GM23338 (cell line): ENCODE measurements around the gene APBB3. TPM values are rescaled to one million over a fixed set of nuclear protein-coding genes. Genes with fewer than 3 reads are reported as not detected.

Experiments used
- ATAC-seq: fragments of 200-7000 bp; cut with Tn5 transposase; 3 replicates; pipeline ENCODE4 v1.9.1; 2020
- DNase-seq: peaks from one replicate; pipeline ENCODE4 v3.0.0-alpha.2; 2015; ENCODE audit warnings: low spot score
- H2AFZ ChIP-seq: fragments of 200-600 bp; sonication (generic); 2 replicates; pipeline ENCODE4 v1.8.0; 2016; ENCODE audit warnings: antibody characterized with exemption, mild to moderate bottlenecking, moderate library complexity
- H3F3A ChIP-seq: fragments of 200-600 bp; sonication (generic); replicated peaks from 2 replicates; pipeline ENCODE4 v1.8.0; 2017; ENCODE audit warnings: antibody characterized with exemption, mixed run types, low read depth
- H3K27ac ChIP-seq: fragments of 200-600 bp; sonication (generic); 2 replicates; pipeline ENCODE4 v1.6.1; 2016; ENCODE audit warnings: low read depth
- H3K27me3 ChIP-seq: fragments of 200-600 bp; sonication (generic); 2 replicates; pipeline ENCODE4 v1.8.0; 2016; ENCODE audit warnings: mild to moderate bottlenecking, mixed run types, moderate library complexity; ENCODE audit not compliant: insufficient read depth
- H3K36me3 ChIP-seq: fragments of 200-600 bp; sonication (generic); 2 replicates; pipeline ENCODE4 v1.8.0; 2016; ENCODE audit warnings: mild to moderate bottlenecking; ENCODE audit not compliant: insufficient read depth
- H3K4me1 ChIP-seq: fragments of 200-600 bp; sonication (generic); 2 replicates; pipeline ENCODE4 v1.8.0; 2016; ENCODE audit warnings: mild to moderate bottlenecking, moderate library complexity; ENCODE audit not compliant: insufficient read depth
- H3K4me2 ChIP-seq: fragments of 200-600 bp; sonication (generic); 2 replicates; pipeline ENCODE4 v1.7.1; 2017; ENCODE audit warnings: mixed run types
- H3K4me3 ChIP-seq: fragments of 200-600 bp; sonication (generic); 2 replicates; pipeline ENCODE4 v1.6.1; 2016; ENCODE audit warnings: mixed run types
- H3K79me2 ChIP-seq: fragments of 200-600 bp; sonication (generic); replicated peaks from 2 replicates; pipeline ENCODE4 v1.8.0; 2017; ENCODE audit warnings: mild to moderate bottlenecking; ENCODE audit not compliant: insufficient read depth
- H3K9me2 ChIP-seq: fragments of 200-600 bp; sonication (generic); 2 replicates; pipeline ENCODE4 v1.8.0; 2017; ENCODE audit not compliant: insufficient read depth
- H4K20me1 ChIP-seq: fragments of 200-600 bp; sonication (generic); replicated peaks from 2 replicates; pipeline ENCODE4 v1.8.0; 2017; ENCODE audit warnings: mild to moderate bottlenecking; ENCODE audit not compliant: insufficient read depth
- H3K27ac Mint-ChIP-seq: 2 replicates; pipeline ENCODE4 v1.8.0; 2020; ENCODE audit warnings: inconsistent platforms, mild to moderate bottlenecking, moderate library complexity, mixed read lengths
- H3K27me3 Mint-ChIP-seq: 3 replicates; pipeline ENCODE4 v1.8.0; 2022; ENCODE audit warnings: low read depth, mild to moderate bottlenecking, moderate library complexity, mixed read lengths, inconsistent platforms; ENCODE audit not compliant: insufficient read depth, poor library complexity
- H3K36me3 Mint-ChIP-seq: 3 replicates; pipeline ENCODE4 v1.8.0; 2021; ENCODE audit warnings: low read depth, mild to moderate bottlenecking, inconsistent platforms, moderate library complexity, mixed read lengths
- H3K4me1 Mint-ChIP-seq: 3 replicates; pipeline ENCODE4 v1.8.0; 2020; ENCODE audit warnings: mild to moderate bottlenecking, inconsistent platforms, mixed read lengths
- H3K4me3 Mint-ChIP-seq: 3 replicates; pipeline ENCODE4 v1.8.0; 2021; ENCODE audit warnings: moderate library complexity, mild to moderate bottlenecking, inconsistent platforms, mixed read lengths
- H3K9me3 Mint-ChIP-seq: 3 replicates; pipeline ENCODE4 v1.8.0; 2020; ENCODE audit warnings: moderate library complexity, mild to moderate bottlenecking, inconsistent platforms, mixed read lengths
- CREB1 ChIP-seq: fragments of 250-450 bp; sonication (Bioruptor Pico); IDR thresholded peaks from 2 replicates; pipeline ENCODE4 v1.5.0; 2020; ENCODE audit warnings: low read depth, mild to moderate bottlenecking, moderate library complexity
- EZH2 ChIP-seq: fragments of 200-600 bp; sonication (generic); IDR thresholded peaks from one replicate; pipeline ENCODE4 v1.8.0; 2017; ENCODE audit warnings: antibody characterized with exemption, mild to moderate bottlenecking, low read depth; ENCODE audit not compliant: unreplicated experiment
- JUNB ChIP-seq: IDR thresholded peaks from one replicate; pipeline ENCODE4 v1.6.1; 2016; ENCODE audit warnings: antibody characterized with exemption; ENCODE audit not compliant: unreplicated experiment
- NANOG ChIP-seq: IDR thresholded peaks from 2 replicates; pipeline ENCODE4 v1.6.1; 2016; ENCODE audit warnings: antibody characterized with exemption, borderline replicate concordance
- POLR2AphosphoS5 ChIP-seq: IDR thresholded peaks from 2 replicates; pipeline ENCODE4 v1.6.1; 2016; ENCODE audit warnings: antibody characterized with exemption, low read depth
- STAT1 ChIP-seq: IDR thresholded peaks from one replicate; pipeline ENCODE4 v1.6.1; 2016; ENCODE audit warnings: antibody characterized with exemption; ENCODE audit not compliant: unreplicated experiment
- ZNF114 ChIP-seq: fragments of 250-450 bp; sonication (Bioruptor Pico); IDR thresholded peaks from 2 replicates; pipeline ENCODE4 v1.5.0; 2020; ENCODE audit warnings: mild to moderate bottlenecking, moderate library complexity
- ZNF331 ChIP-seq: fragments of 250-450 bp; sonication (Bioruptor Pico); IDR thresholded peaks from 2 replicates; pipeline ENCODE4 v1.5.0; 2020; ENCODE audit warnings: low read depth, mild to moderate bottlenecking, moderate library complexity
- ZNF462 ChIP-seq: fragments of 250-450 bp; sonication (Bioruptor Pico); IDR thresholded peaks from 2 replicates; pipeline ENCODE4 v1.5.0; 2020; ENCODE audit warnings: mild to moderate bottlenecking, moderate library complexity
- polyA plus RNA-seq: library from polyadenylated mRNA; unstranded; fragments of >200 nt; fragmentation: Nextera tagmentation; extraction: Ambion mirVana; gene quantifications from 2 replicates; pipeline ENCODE4 v1.2.1, GENCODE V29; 2016
- total RNA-seq: library from RNA; depleted of rRNA; stranded (reverse); fragments of >200 nt; shearing (Covaris generic); gene quantifications from 2 replicates; pipeline ENCODE4 v1.2.3, GENCODE V29; 2014
- TF ChIP-seq, protein P1 (sequence below), 2 experiments: fragments of 200-600 bp in 1 of 2; sonication (generic) in 1 of 2; conservative IDR thresholded peaks; 2 replicates each; pipeline versions ENCODE4 v1.5.1 to v1.6.1; 2016 to 2017; ENCODE audit warnings: antibody characterized with exemption in 2 of 2, low read depth in 2 of 2, mild to moderate bottlenecking in 2 of 2, moderate library complexity in 1 of 2
- TF ChIP-seq, protein P2 (sequence below): IDR thresholded peaks from 2 replicates; pipeline ENCODE4 v1.6.1; 2016; ENCODE audit warnings: antibody characterized with exemption
- TF ChIP-seq, protein P3 (sequence below): IDR thresholded peaks from one replicate; pipeline ENCODE4 v1.6.1; 2018; ENCODE audit warnings: antibody characterized with exemption; ENCODE audit not compliant: unreplicated experiment

APBB3 gene
- total and polyA plus RNA-seq, 2 experiments from 2014 or later: 9.0 to 15.4 TPM

DNA sequence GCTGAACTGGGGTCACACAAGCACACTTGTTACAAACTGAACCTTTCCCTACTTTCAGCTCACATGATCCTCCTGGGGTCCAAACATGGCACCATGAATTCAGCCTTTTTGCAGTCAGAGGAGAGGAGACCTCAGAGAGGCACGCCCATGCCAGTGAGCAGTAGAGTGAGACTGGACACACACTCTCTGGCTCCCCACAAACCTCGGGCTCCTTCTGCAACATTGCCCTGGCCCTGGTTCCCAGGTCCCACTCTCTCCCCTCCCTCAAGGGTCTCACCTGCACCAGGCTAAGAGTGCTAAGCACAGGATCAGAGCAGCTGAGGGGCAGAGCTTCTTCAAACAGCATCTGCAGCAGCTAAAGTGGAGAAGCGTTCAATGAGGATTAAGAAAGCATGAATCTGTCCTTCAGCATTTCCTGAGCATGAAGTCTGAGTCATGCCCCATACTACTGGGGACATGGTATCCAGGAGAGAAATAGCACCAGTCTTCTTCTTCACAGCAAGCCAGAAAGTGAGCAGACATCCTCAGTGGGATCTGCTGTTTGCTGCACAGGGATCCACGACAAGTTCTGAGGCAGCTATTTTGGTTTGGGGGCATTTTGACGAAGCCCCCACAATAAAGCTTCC lies 27.5 kb upstream of the APBB3 start:
- Histone ChIP-seq H3K27ac (no peak overlapping the region), H2AFZ (peak overlapping the region; percentile 14; the same call in 1 of the 2 replicates), H3F3A (no peaks in the 10 kb centered on the region), H3K27me3 (no peaks in the 10 kb centered on the region), H3K36me3 (no peaks in the 10 kb centered on the region), H3K4me3 (no peak overlapping the region), H3K4me2 (no peak overlapping the region), H3K79me2 (no peaks in the 10 kb centered on the region), H3K4me1 (no peaks in the 10 kb centered on the region), H3K9me2 (no peaks in the 10 kb centered on the region), H4K20me1 (no peaks in the 10 kb centered on the region)
- TF ChIP-seq POLR2AphosphoS5: no peak
- no peak for TF ChIP-seq STAT1
- no peak for TF ChIP-seq ZNF462 (CRISPR knock-in tag)
- TF ChIP-seq ZNF331: no peak
- TF ChIP-seq NANOG: no peak
- no peak for TF ChIP-seq ZNF114 (CRISPR knock-in tag)
- TF ChIP-seq, protein P1, sequence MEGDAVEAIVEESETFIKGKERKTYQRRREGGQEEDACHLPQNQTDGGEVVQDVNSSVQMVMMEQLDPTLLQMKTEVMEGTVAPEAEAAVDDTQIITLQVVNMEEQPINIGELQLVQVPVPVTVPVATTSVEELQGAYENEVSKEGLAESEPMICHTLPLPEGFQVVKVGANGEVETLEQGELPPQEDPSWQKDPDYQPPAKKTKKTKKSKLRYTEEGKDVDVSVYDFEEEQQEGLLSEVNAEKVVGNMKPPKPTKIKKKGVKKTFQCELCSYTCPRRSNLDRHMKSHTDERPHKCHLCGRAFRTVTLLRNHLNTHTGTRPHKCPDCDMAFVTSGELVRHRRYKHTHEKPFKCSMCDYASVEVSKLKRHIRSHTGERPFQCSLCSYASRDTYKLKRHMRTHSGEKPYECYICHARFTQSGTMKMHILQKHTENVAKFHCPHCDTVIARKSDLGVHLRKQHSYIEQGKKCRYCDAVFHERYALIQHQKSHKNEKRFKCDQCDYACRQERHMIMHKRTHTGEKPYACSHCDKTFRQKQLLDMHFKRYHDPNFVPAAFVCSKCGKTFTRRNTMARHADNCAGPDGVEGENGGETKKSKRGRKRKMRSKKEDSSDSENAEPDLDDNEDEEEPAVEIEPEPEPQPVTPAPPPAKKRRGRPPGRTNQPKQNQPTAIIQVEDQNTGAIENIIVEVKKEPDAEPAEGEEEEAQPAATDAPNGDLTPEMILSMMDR (conservative IDR thresholded peaks at IDR 0.05; ENCODE audit: low read depth in 2 of 2): no peak
- TF ChIP-seq, protein P2, sequence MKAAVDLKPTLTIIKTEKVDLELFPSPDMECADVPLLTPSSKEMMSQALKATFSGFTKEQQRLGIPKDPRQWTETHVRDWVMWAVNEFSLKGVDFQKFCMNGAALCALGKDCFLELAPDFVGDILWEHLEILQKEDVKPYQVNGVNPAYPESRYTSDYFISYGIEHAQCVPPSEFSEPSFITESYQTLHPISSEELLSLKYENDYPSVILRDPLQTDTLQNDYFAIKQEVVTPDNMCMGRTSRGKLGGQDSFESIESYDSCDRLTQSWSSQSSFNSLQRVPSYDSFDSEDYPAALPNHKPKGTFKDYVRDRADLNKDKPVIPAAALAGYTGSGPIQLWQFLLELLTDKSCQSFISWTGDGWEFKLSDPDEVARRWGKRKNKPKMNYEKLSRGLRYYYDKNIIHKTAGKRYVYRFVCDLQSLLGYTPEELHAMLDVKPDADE: no peak
- no peak for TF ChIP-seq JUNB
- no peak for TF ChIP-seq CREB1
- TF ChIP-seq, protein P3, sequence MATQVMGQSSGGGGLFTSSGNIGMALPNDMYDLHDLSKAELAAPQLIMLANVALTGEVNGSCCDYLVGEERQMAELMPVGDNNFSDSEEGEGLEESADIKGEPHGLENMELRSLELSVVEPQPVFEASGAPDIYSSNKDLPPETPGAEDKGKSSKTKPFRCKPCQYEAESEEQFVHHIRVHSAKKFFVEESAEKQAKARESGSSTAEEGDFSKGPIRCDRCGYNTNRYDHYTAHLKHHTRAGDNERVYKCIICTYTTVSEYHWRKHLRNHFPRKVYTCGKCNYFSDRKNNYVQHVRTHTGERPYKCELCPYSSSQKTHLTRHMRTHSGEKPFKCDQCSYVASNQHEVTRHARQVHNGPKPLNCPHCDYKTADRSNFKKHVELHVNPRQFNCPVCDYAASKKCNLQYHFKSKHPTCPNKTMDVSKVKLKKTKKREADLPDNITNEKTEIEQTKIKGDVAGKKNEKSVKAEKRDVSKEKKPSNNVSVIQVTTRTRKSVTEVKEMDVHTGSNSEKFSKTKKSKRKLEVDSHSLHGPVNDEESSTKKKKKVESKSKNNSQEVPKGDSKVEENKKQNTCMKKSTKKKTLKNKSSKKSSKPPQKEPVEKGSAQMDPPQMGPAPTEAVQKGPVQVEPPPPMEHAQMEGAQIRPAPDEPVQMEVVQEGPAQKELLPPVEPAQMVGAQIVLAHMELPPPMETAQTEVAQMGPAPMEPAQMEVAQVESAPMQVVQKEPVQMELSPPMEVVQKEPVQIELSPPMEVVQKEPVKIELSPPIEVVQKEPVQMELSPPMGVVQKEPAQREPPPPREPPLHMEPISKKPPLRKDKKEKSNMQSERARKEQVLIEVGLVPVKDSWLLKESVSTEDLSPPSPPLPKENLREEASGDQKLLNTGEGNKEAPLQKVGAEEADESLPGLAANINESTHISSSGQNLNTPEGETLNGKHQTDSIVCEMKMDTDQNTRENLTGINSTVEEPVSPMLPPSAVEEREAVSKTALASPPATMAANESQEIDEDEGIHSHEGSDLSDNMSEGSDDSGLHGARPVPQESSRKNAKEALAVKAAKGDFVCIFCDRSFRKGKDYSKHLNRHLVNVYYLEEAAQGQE: no peak
- no peak for TF ChIP-seq EZH2
- H3K9me3 Mint-ChIP-seq: peaks cover 6% of the 10 kb centered on the region; the same call in 1 of the 3 replicates
- no peak overlapping the region for H3K4me3 Mint-ChIP-seq
- H3K36me3 Mint-ChIP-seq: no peaks in the 10 kb centered on the region
- DNase-seq (no peak), ATAC-seq (no peak)
- no peaks in the 10 kb centered on the region for H3K27me3 Mint-ChIP-seq
- no peak overlapping the region for H3K27ac Mint-ChIP-seq
- H3K4me1 Mint-ChIP-seq: no peaks in the 10 kb centered on the region
